GM23248 (cell line): Measurements from ENCODE around the gene PRIM1.

Source experiments
- EZH2 ChIP-seq: fragments of 200-600 bp; sonication (generic); IDR thresholded peaks from 2 replicates; pipeline ENCODE4 v1.6.1; 2018; ENCODE audit warnings: antibody characterized with exemption, mild to moderate bottlenecking; ENCODE audit not compliant: insufficient read depth, poor library complexity, severe bottlenecking
- EZH2phosphoT487 ChIP-seq: fragments of 200-600 bp; sonication (generic); IDR thresholded peaks from 2 replicates; pipeline ENCODE4 v1.6.1; 2018; ENCODE audit warnings: antibody characterized with exemption, moderate library complexity, mild to moderate bottlenecking, low read depth; ENCODE audit not compliant: insufficient read depth

DNA sequence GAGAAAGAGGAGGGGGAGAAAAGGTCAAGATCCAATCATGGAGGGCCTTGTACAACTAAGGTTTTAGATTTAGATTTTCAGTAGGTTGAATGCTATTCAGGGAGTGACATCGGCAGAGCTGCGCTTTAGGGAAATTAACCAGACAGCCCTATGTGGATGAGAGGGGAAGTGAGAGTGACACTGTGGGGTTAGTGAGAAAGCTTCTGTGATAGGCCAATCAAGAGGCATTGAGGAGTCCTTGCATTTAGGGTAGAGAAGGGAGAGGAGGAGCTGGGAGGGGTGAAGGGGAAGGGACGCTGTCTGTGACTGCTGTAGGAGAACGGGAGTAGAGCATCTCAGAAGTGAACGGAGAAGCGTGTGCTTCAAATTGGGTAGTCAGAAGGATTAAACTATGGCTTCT is 14.4 kb upstream of the PRIM1 start:
- TF ChIP-seq EZH2phosphoT487 (no peak), EZH2 (no peak)
